ENCODE results near the gene GDAP1L1.
"Not testable (repeated sequence)": the region's sequence is repeated elsewhere in the genome, so short reads cannot be mapped to it uniquely, and the experiment has no call there.

Gene GDAP1L1

GRCh38 chr20:44219791-44220190, 27.3 kb upstream of the GDAP1L1 start:
- no peak for DNase-seq (ENCODE audit: low spot score)

DNA sequence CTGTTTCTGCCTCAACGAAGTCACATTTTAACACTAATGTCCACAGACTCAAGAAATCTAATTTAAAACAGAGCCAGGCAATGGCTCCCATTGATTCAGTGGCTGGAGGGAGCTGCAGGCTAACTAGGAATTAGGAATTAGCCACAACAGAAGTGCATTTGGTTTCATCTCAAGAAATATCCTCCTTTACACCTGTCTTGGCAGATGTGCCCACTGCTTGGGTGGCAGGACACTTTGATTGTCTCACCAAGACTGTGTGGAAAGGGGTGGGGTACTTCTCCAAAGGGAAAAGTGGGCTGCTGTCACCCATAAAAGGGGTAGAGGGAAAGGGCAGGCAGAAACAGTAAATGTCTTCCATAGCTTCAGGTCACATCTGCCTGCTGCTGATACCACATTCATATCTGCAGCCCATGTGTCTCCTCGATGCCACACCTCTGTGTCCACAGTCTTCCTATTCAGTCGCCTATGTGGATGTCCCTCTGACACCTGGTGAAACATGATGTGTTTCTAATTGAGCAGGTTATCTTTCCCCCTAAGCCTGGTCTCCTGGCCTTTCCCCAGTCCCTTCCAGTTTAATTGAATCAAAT, 25.6 kb upstream of the GDAP1L1 start:
- DNase-seq (ENCODE audit: low spot score): no peak

DNA sequence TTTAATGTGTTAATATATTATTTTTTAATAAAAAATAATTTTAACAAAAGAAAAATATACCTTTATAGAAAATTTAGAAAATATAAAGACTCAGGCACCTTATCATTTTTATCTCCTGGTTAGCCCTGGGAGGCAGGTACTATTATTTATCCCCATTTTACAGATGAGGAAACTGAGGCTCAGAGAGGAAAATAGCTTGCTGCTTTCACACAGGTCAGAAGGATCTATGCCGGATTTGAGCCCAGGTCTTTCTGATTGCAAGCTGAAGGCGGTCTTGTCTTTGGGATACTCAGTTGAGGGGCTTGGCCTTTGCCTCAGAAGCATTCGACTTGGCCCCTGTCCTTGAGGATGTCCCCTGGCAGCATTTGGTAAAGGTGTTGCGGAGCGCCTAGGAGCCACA, 25.1 kb upstream of the GDAP1L1 start:
- DNase-seq (ENCODE audit: low spot score): no peak

DNA sequence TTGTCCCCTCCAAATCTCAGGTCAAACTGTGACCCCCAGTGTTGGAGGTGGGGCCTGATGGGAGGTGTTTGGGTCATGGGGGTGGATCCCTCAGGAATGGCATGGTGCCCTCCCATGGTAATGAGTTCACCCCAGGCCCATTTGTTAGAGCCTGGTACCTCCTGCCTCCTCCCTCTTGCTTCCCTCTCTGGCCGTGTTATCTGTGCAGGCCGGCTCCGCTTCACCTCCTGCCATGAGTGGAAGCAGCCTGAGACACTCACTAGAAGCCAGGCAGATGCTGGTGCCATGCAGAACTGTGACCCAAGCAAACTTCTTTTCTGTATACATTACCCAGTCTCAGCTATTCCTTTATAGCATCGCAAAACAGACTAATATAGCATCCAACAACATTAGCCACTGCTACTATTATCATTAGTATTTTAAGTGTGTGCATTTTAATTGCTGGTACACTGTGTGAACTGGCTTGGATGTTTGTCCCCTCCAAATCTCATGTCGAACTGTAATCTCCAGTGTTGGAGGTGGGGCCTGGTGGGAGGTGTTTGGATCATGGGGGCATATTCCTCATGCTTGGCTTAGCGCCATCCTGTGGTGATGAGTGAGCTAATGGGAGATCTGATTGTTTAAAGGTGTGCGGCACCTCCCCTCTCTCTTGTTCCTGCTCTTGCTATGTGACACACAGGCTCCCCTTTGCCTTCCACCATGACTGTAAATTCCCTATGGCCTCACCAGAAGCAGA, 24.3 kb upstream of the GDAP1L1 start:
- DNase-seq (ENCODE audit: low spot score): no peak

DNA sequence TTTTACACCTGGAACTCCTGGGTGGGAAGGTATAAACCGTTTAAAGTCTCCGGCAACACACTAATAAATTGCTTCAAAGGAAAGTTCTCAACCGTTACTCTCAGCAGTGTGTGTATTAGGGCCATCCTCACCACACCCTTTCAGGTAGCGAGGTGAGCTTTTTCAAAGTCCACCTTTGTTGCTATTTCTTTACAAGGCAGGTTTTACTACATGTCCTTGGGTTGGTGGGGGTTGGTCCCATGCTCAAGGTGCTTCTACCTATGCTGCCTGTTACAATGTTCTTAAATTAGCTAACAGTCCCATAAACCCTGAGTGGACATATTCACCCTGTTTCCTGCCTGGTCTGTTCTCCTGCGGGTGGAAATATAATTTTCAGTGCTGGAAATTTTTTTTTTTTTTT, 23.4 kb upstream of the GDAP1L1 start:
- no peak for DNase-seq (ENCODE audit: low spot score)

GRCh38 chr20:44224637-44225036, 22.5 kb upstream of the GDAP1L1 start:
- DNase-seq (ENCODE audit: low spot score): no peak

GRCh38 chr20:44228465-44229258, 18.4 kb upstream of the GDAP1L1 start:
- DNase-seq (ENCODE audit: low spot score): no peak

- no peak for DNase-seq (ENCODE audit: low spot score)
Observed at GRCh38 chr20:44231193-44231592, 15.9 kb upstream of the GDAP1L1 start.

DNA sequence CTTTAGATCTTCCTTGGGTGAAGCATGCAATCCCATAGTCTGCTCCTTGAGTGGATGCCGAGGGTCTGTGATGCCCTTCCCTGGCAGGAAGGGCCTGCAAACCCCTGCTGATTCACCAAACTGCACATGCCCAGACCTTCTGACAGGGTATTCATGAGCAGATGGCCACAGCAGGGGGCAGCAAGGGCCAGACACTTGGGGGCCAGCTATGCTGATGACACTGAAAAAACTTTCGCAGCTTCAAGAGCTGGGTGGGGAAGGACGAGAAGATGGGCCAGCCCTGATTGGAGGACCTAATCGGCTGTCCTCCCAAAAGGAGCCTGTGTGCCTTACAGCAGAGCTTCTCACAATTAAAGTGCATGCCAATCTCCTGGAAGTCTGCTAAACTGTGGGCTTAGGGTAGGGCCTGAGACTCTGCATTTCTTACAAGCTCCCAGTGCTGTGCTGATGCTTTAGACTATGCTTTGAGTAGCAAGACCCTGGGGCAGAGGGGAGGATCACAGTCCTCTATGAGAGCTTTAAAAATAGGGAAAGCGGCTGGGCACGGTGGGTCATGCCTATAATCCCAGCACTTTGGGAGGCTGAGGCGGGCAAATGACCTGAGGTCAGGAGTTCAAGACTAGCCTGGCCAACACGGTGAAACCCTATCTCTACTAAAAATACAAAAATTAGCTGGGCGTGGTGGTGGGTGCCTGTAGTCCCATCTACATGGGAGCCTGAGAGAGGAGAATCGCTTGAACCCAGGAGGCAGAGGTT, 15.2 kb upstream of the GDAP1L1 start:
- no peak for DNase-seq (ENCODE audit: low spot score)

GRCh38 chr20:44232469-44232856, 14.6 kb upstream of the GDAP1L1 start:
- DNase-seq (ENCODE audit: low spot score): not testable (repeated sequence)

DNA sequence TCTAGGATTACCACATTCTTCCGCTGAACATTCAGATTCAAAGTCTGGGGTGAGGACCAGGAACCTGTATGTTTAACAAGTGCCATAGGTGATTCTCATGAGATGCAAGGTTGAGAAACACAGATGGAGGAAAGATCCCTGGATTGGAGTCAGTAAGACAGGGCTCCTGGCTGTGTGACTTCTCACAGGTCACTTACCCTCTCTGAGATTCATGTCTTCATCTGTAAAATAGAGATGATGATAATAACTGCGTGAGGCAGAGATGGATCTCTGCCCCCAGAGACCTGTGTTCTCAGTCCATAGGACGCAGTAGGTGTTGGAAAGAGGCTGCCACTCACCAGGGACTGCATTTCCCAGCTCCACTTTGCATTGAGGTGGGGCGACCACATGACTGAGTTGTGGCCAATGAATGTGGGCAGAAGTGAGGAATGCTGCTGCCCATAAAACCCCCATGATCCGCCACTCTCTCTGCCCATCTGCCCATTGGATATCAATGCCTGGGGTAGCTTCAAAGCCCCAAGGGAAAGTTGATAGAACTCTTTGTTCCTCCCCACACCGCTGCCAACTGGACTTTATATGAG, 13.6 kb upstream of the GDAP1L1 start:
- DNase-seq (ENCODE audit: low spot score): no peak

- DNase-seq (ENCODE audit: low spot score): no peak
Observed at GRCh38 chr20:44234566-44235317, 12.4 kb upstream of the GDAP1L1 start.

DNA sequence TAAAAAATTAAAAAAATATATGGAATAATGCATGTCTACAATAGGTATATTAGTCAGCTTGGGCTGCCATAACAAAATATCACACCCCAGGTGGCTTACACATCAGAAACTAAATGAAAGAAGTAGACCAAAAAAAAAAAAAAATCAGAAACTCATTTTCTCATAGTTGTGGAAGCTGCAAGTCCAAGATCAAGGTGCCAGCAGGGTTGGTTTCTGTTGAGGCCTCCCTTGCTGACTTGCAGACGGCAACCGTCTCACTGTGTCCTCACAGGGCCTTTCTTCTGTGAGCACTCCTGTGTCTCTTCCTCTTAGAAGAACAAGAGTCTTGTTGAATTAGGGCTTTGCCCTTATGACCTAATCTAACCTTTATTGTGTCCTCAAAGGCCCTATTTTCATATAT, 11.4 kb upstream of the GDAP1L1 start:
- DNase-seq (ENCODE audit: low spot score): no peak

- DNase-seq (ENCODE audit: low spot score): not testable (repeated sequence)
Observed at GRCh38 chr20:44236840-44237239, 10.3 kb upstream of the GDAP1L1 start.

GRCh38 chr20:44241796-44242195, 5.3 kb upstream of the GDAP1L1 start:
- DNase-seq (ENCODE audit: low spot score): no peak

DNA sequence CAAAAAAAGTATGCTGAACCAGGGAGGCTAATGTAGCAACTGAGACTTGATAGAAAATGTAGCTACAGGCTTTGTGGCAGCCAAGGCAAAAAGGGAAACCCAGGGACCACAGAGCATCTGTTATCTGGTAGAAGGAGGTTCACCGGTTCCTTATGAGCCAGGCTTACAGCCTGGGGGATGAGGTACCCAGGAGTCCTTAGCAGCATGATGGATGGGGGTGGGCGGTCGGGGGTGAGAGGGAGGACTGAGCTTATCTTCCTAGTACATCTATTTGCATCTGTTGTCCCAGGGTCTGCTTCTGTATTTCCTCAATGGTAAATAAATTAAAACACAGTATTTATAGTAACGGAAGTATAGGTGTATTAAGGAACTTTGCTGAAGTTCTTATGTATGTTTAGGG, 1.1 kb upstream of the GDAP1L1 start:
- no peak for DNase-seq (ENCODE audit: low spot score)

DNA sequence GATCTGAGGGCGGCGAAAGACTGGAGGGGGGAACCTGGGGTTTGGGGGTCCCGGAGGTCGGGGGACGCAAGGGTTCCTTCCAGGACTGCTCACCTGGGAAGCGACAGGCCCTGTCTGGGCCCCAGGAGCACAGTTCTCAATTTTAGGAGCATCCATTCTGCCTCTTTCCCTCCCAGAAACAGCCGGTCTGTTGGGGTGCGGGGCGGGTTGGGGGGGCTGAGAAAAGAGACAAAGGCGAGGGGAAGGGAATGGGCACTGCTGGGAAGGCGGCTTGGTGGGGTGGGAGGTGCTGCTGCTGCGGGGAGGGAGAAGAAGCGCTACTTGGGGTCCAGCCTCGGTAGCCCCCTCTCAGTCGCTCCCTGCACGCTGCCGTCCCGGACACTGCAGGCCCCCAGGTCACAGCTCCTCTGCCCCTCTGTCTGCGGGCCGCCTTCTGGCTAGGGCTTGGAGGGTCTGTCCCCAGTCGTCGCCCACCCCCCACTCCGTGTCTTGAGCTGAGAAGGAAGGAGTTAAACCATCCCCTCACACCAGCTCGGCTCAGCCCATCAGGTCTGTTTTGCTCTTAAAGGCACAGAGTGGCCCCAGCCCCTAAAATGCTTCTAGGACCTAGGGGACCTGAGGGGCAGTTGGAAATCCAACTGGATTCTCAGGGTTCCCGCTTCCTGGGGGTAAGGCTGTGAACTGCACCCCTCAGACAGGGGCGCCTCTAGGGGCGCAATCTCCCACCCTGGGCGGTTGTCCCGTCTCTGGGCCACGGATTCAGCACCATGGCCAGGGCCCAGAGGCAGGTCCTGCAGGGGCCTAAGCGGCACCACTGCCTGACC, 690 bp downstream of the GDAP1L1 start:
- no peak for DNase-seq (ENCODE audit: low spot score)

DNA sequence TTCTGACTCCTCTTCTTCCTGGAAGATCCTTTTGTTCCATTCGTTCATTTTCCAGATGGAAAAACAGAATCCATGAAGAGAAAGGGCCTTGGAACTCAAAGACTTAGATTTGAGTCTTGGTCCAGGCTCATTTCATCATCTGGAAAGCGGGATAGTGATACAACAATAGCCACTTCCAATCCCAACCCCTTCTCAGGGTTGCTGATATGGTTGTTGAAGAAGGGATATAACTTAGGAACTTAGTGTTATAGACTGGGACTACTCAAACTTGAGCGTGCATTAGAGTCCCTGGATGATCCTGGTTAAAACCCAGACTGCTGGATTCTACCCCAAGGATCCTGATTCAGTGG, 1.3 kb downstream of the GDAP1L1 start:
- no peak for DNase-seq (ENCODE audit: low spot score)

- DNase-seq (ENCODE audit: low spot score): no peak
Observed at GRCh38 chr20:44251284-44251683, 4.2 kb downstream of the GDAP1L1 start.

- DNase-seq (ENCODE audit: low spot score): no peak
Observed at GRCh38 chr20:44253528-44253927, 6.4 kb downstream of the GDAP1L1 start.

DNA sequence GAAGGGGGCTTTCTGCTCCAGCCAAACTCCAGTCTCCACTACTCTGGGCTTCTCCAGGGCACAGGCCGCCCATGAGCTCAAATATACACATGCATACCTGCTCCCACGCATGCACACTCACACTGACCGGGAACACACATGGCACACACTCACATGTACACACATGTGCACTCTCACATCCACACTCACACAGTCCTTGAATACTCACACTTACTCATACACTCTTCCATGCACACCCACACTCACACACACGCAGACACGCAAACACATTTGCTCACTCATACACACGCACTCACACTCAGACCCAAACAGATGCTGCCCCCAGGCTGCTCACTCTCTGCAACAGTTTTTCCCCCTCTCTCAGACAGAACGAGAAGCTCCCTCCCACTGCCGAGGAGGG, 7.0 kb downstream of the GDAP1L1 start:
- no peak for DNase-seq (ENCODE audit: low spot score)

All from CD4-positive, alpha-beta T cell treated with Interleukin-6 at 100 ng/mL for 8 hours (primary cell).